Thoracic aorta (tissue), 2 donors: ENCODE data around the gene CCDC183. TPM values are rescaled to one million over a fixed set of nuclear protein-coding genes. Genes with fewer than 3 reads are reported as not detected.

Experiments used
- ATAC-seq: fragments of 150-250 bp; one replicate; pipeline ENCODE4 v1.8.0; 2017; ENCODE audit warnings: low read depth; ENCODE audit not compliant: insufficient number of reproducible peaks, low FRiP score
- DNase-seq: peaks from one replicate; pipeline ENCODE4 v3.0.0-alpha.2; 2020; ENCODE audit warnings: low spot score
- H3K27ac ChIP-seq, 2 donors: fragments of 200-600 bp; sonication (generic); 1 replicate in 1 of 2; 2 replicates in 1 of 2; pipeline ENCODE4 v1.5.1; 2016; ENCODE audit warnings: mild to moderate bottlenecking in 2 of 2, moderate library complexity in 2 of 2
- H3K27me3 ChIP-seq: fragments of 200-600 bp; sonication (generic); replicated peaks from 2 replicates; pipeline ENCODE4 v1.6.0; 2016; ENCODE audit warnings: mild to moderate bottlenecking; ENCODE audit not compliant: insufficient read depth
- H3K36me3 ChIP-seq: fragments of 200-600 bp; sonication (generic); one replicate; pipeline ENCODE4 v1.5.1; 2016
- H3K4me1 ChIP-seq, 2 donors: fragments of 200-600 bp; sonication (generic); 1 replicate in 1 of 2; 2 replicates in 1 of 2; pipeline versions ENCODE4 v1.5.1 to v1.6.0; 2016; ENCODE audit warnings: low read depth in 2 of 2, mild to moderate bottlenecking in 1 of 2; ENCODE audit not compliant: control insufficient read depth in 1 of 2
- H3K4me3 ChIP-seq: fragments of 200-600 bp; sonication (generic); 2 replicates; pipeline ENCODE4 v1.5.1; 2016; ENCODE audit warnings: mild to moderate bottlenecking
- H3K9me3 ChIP-seq: fragments of 200-600 bp; sonication (generic); 2 replicates; pipeline ENCODE4 v1.5.1; 2016
- CTCF ChIP-seq: fragments of 200-600 bp; sonication (generic); IDR thresholded peaks from one replicate; pipeline ENCODE4 v1.5.1; 2019; ENCODE audit warnings: antibody characterized with exemption
- total RNA-seq, 2 donors: library from RNA; depleted of rRNA; stranded (reverse); fragments of >200 nt; gene quantifications; one replicate each; pipeline versions ENCODE4 v1.1.0 to v1.2.3, GENCODE V29; 2016

Gene CCDC183
- total RNA-seq, 2 donors from 2014 or later, result 0.68 to 0.71 TPM

GRCh38 chr9:136790640-136791515 is 5.3 kb upstream of the CCDC183 start, which contains the start of gene TMEM141:
Gene TMEM141 (plus strand): TSS chr9:136791344. CDS start chr9:136791371, 27 bp downstream.
- Histone ChIP-seq H3K4me3 (peak within 1 kb of the TSS; percentile 93), H3K36me3 (no peaks in the 10 kb centered on the region), H3K27ac (peak within 1 kb of the TSS; percentile 75 to 83), H3K27me3 (no peaks in the 10 kb centered on the region), H3K9me3 (no peaks in the 10 kb centered on the region), H3K4me1 (peaks cover 2 to 14% of the 10 kb centered on the region in 2 donors)
- peak; percentile 93 for ATAC-seq
- TF ChIP-seq CTCF, result no peak
- DNase-seq, result peak; percentile 100

GRCh38 chr9:136791516-136792276 is 4.4 kb upstream of the CCDC183 start:
- Histone ChIP-seq H3K36me3 (no peaks in the 10 kb centered on the region), H3K27ac (peak overlapping the region; percentile 75 to 83), H3K27me3 (no peaks in the 10 kb centered on the region), H3K4me3 (peak overlapping the region; percentile 93), H3K4me1 (peaks cover 2 to 14% of the 10 kb centered on the region in 2 donors), H3K9me3 (no peaks in the 10 kb centered on the region)
- TF ChIP-seq CTCF, result peak; percentile 95
- ATAC-seq (no peak), DNase-seq (no peak)

- no peak for TF ChIP-seq CTCF
- ATAC-seq, result no peak
- no peak for DNase-seq
- H3K36me3 ChIP-seq, result no peaks in the 10 kb centered on the region
- H3K27ac ChIP-seq, result no peak overlapping the region
- no peaks in the 10 kb centered on the region for H3K9me3 ChIP-seq
- H3K27me3 ChIP-seq, result no peaks in the 10 kb centered on the region
- H3K4me3 ChIP-seq, result peak overlapping the region; percentile 93
- peaks cover 2 to 14% of the 10 kb centered on the region in 2 donors for H3K4me1 ChIP-seq
Observed at GRCh38 chr9:136792321-136793085, 3.6 kb upstream of the CCDC183 start.

GRCh38 chr9:136793086-136793946 is 2.8 kb upstream of the CCDC183 start:
- no peak for TF ChIP-seq CTCF
- no peak for DNase-seq
- H3K27ac ChIP-seq, result no peak overlapping the region
- no peak overlapping the region for H3K4me3 ChIP-seq
- H3K27me3 ChIP-seq, result no peaks in the 10 kb centered on the region
- H3K9me3 ChIP-seq, result no peaks in the 10 kb centered on the region
- H3K4me1 ChIP-seq, result peaks cover 2 to 14% of the 10 kb centered on the region in 2 donors
- no peaks in the 10 kb centered on the region for H3K36me3 ChIP-seq
- no peak for ATAC-seq
